ENCODE measurements around the gene AKT2.

The AKT2 gene

GRCh38 chr19:40217934-40218890, 66.9 kb downstream of the AKT2 start, which contains the start of gene TTC9B:
TSS of gene TTC9B (minus strand) at chr19:40218384. CDS start at chr19:40218381, 3 bp downstream.
- DNase-seq (ENCODE audit: low read depth): no peak
- TF ChIP-seq CTCF (conservative IDR thresholded peaks at IDR 0.05; ENCODE audit: low read depth, low read length): no peak
- no peak within 1 kb of the TSS for H3K4me3 ChIP-seq (ENCODE audit: low read length)

GRCh38 chr19:40217027-40217810, 67.9 kb downstream of the AKT2 start:
- no peak overlapping the region for H3K4me3 ChIP-seq (ENCODE audit: low read length)
- TF ChIP-seq CTCF (conservative IDR thresholded peaks at IDR 0.05; ENCODE audit: low read depth, low read length): peak; percentile 44
- no peak for DNase-seq (ENCODE audit: low read depth)

- DNase-seq (ENCODE audit: low read depth): no peak
- H3K4me3 ChIP-seq (ENCODE audit: low read length): no peak overlapping the region
Measured at GRCh38 chr19:40216777-40217026, 68.4 kb downstream of the AKT2 start.

GRCh38 chr19:40216013-40216776, 69.0 kb downstream of the AKT2 start:
- TF ChIP-seq CTCF (conservative IDR thresholded peaks at IDR 0.05; ENCODE audit: low read depth, low read length): no peak
- no peak for DNase-seq (ENCODE audit: low read depth)
- no peak overlapping the region for H3K4me3 ChIP-seq (ENCODE audit: low read length)

More at GRCh38 chr19:40216777-40217026, 68.4 kb downstream of the AKT2 start:
- TF ChIP-seq CTCF (conservative IDR thresholded peaks at IDR 0.05; ENCODE audit: low read depth, low read length): no peak

- DNase-seq (ENCODE audit: low read depth): no peak
- H3K4me3 ChIP-seq (ENCODE audit: low read length): no peak overlapping the region
- TF ChIP-seq CTCF (conservative IDR thresholded peaks at IDR 0.05; ENCODE audit: low read depth, low read length): no peak
Measured at GRCh38 chr19:40214936-40215335, 70.2 kb downstream of the AKT2 start.

GRCh38 chr19:40213882-40214570, 71.1 kb downstream of the AKT2 start:
- TF ChIP-seq CTCF (conservative IDR thresholded peaks at IDR 0.05; ENCODE audit: low read depth, low read length): no peak
- H3K4me3 ChIP-seq (ENCODE audit: low read length): no peak overlapping the region
- DNase-seq (ENCODE audit: low read depth): no peak
